Choroid plexus epithelial cell (primary cell): ENCODE measurements around the gene TRIP4.

Experiments
- DNase-seq: peaks from one replicate; pipeline ENCODE4 v3.0.0-alpha.2; 2010; ENCODE audit warnings: low read depth
- H3K4me3 ChIP-seq: 2 replicates; pipeline ENCODE4 v1.5.1; 2011; ENCODE audit warnings: low read depth, mild to moderate bottlenecking, control low read depth, low read length, moderate library complexity
- CTCF ChIP-seq: conservative IDR thresholded peaks from 2 replicates; pipeline ENCODE4 v1.5.1; 2011; ENCODE audit warnings: low read depth, mild to moderate bottlenecking, control low read depth, inconsistent platforms, low read length, moderate library complexity

The TRIP4 gene

DNA sequence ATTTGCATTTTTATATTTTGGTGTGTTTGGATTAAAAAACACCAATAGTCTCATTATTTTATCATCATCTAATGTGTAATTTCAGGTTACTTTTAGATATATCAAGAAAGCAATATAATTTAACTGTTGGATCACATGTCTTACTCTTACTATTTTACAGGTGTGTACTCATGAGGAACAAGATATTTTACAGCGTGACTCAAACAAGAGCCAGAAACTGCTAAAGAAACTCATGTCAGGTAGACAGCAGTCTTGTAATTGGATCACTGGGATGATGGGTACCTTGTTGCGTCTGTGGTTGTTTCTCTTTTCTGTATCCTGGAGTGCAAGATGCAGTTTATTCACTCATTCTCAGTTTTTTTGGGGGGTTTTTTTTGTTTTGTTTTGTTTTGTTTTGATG, 12.9 kb downstream of the TRIP4 start:
- H3K4me3 ChIP-seq, result no peak overlapping the region
- no peak for TF ChIP-seq CTCF
- no peak for DNase-seq

DNA sequence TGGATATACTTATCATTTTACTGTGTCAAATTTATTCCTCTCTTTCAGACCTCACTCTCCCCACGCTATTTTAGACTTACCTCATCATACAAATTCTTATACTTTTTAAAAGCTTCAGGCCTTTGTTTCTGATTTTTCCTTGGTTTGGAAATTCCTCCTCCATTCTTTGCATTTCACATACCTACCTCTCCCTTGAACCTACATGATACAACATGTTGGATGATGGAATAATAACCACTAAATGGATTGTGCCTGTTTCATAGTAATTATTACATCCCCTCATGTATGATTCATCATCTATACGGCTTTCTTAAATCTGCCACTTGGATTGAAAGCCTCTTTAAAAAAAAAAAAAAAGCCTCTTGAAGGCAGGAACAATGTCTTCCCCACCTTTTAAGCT, 24.6 kb downstream of the TRIP4 start:
- no peak for DNase-seq
- no peak for TF ChIP-seq CTCF
- no peak overlapping the region for H3K4me3 ChIP-seq

DNA sequence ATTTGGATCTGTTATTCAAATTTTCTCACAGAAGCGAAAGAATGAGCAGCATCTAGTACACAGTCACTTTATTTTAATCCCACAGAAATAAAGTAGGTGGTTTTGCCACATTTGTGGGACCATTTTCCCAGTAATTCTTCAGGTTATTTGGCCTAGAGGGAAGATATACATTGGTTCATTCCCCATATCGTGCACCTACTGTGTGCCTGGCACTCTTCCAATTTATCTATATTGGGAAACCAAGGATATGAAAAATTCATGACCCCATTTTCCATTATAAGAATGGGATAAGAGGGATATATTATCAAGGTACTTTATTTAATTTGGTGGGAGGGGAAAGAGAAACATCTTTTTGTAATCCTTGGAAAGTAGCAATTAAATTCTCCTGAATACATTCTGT, 35.1 kb downstream of the TRIP4 start:
- no peak for DNase-seq
- no peak for TF ChIP-seq CTCF
- no peak overlapping the region for H3K4me3 ChIP-seq

DNA sequence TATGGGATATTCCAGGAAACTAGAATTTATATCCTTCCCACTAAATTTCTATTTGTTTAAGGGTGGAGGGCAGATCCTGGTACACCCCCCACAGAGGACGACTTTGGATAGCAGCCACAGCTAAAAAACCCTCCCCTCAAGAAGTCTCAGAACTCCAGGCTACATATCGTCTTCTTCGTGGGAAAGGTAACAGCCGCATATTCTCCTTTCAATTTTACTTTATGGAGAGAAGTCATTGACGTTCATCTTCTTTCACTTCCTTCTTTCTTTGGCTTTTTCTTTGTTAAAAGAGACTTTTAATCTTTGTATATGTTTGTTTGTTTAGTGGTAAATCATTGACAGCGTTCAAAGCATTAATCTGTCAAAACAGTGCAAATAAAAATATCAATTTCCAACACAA, 36.3 kb downstream of the TRIP4 start:
- no peak for TF ChIP-seq CTCF
- no peak overlapping the region for H3K4me3 ChIP-seq

DNA sequence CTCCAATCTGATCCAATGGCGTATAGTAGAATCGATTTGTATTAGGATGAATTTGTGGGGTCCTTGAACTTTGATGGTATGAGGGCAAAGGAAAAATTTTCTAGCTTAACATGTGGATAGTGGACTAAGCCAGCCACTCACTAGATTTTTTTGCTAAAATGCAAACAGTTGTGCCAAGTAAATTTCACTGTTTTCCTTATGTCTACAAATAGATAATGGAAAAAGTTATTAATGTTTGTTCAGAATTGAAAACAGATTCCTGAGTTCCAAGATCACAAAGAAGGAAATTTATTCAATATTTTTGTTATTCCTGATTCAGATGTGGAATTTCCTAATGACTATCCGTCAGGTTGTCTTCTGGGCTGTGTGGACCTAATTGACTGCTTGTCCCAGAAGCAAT, 37.6 kb downstream of the TRIP4 start:
- DNase-seq, result no peak
- no peak for TF ChIP-seq CTCF
- no peak overlapping the region for H3K4me3 ChIP-seq

More for the DNA sequence above, 36.3 kb downstream of the TRIP4 start:
- DNase-seq, result no peak

DNA sequence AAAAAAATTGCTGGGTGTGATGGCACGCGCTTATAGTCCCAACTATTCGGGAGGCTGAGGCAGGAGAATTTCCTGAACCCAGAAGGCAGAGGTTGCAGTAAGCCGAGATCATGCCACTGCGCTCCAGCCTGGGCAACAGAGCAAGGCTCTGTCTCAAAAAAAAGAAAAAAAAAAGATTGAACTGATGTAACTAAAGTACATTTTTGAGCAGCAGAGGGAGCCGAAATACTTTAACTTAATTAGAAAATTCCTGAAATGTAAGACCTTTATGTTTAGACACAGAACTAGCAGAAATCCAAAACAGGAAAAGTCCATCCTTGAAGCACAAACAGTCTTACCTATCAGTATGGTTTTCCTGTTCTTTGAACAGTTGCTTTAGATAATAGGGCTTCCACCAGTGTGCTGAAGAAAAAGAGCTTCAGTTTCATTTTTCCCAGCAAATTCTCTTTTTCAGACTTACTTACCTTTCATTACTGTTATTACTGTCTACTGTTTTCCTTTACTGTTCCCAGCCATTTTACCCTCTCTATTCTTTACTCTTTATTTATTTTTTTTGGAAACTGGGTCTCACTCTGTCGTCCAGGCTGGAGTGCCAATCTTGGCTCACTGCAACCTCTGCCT, 39.3 kb downstream of the TRIP4 start:
- TF ChIP-seq CTCF, result peak; percentile 32
- DNase-seq, result peak; percentile 69
- no peak overlapping the region for H3K4me3 ChIP-seq

GRCh38 chr15:64429448-64429847, 41.8 kb downstream of the TRIP4 start:
- no peak overlapping the region for H3K4me3 ChIP-seq
- no peak for DNase-seq
- TF ChIP-seq CTCF, result no peak
